ENCODE results near the gene PPM1A.

DNA sequence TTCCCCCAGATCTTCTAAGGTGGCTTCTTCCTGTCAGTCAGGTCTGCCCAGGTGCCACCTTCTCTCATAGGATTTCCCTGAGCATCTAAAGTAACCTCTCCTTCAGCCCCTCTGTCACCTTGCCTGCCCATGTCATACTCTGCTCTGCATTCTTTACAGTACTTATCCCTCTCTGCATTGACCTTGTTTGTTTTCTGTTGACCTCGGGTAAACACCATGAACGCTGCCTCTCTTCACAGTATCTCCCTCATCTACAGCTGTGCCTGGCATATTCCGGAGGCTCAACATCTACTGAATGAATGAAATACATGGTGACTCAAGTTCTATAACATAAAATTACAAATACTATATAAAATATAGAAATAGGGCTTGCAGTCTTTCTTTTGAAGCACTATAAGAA, 10.1 kb upstream of the PPM1A start:
- TF ChIP-seq ZNF605 (CRISPR knock-in tag; IDR thresholded peaks at IDR 0.05) (no peak), ZZZ3 (CRISPR knock-in tag; IDR thresholded peaks at IDR 0.05; ENCODE audit: borderline replicate concordance) (no peak), ZNF777 (CRISPR knock-in tag; IDR thresholded peaks at IDR 0.05) (no peak), NR0B2 (CRISPR knock-in tag; IDR thresholded peaks at IDR 0.05) (no peak), DNMT1 (CRISPR knock-in tag; IDR thresholded peaks at IDR 0.05) (no peak), TCF7 (IDR thresholded peaks at IDR 0.05; ENCODE audit: low read depth) (no peak), ATF1 (CRISPR knock-in tag; IDR thresholded peaks at IDR 0.05) (no peak)
- TF ChIP-seq, protein P1, sequence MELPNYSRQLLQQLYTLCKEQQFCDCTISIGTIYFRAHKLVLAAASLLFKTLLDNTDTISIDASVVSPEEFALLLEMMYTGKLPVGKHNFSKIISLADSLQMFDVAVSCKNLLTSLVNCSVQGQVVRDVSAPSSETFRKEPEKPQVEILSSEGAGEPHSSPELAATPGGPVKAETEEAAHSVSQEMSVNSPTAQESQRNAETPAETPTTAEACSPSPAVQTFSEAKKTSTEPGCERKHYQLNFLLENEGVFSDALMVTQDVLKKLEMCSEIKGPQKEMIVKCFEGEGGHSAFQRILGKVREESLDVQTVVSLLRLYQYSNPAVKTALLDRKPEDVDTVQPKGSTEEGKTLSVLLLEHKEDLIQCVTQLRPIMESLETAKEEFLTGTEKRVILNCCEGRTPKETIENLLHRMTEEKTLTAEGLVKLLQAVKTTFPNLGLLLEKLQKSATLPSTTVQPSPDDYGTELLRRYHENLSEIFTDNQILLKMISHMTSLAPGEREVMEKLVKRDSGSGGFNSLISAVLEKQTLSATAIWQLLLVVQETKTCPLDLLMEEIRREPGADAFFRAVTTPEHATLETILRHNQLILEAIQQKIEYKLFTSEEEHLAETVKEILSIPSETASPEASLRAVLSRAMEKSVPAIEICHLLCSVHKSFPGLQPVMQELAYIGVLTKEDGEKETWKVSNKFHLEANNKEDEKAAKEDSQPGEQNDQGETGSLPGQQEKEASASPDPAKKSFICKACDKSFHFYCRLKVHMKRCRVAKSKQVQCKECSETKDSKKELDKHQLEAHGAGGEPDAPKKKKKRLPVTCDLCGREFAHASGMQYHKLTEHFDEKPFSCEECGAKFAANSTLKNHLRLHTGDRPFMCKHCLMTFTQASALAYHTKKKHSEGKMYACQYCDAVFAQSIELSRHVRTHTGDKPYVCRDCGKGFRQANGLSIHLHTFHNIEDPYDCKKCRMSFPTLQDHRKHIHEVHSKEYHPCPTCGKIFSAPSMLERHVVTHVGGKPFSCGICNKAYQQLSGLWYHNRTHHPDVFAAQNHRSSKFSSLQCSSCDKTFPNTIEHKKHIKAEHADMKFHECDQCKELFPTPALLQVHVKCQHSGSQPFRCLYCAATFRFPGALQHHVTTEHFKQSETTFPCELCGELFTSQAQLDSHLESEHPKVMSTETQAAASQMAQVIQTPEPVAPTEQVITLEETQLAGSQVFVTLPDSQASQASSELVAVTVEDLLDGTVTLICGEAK (IDR thresholded peaks at IDR 0.05) = no peak
- TF ChIP-seq, protein P1 (CRISPR knock-in tag; IDR thresholded peaks at IDR 0.05) = no peak
- TF ChIP-seq, protein P2, sequence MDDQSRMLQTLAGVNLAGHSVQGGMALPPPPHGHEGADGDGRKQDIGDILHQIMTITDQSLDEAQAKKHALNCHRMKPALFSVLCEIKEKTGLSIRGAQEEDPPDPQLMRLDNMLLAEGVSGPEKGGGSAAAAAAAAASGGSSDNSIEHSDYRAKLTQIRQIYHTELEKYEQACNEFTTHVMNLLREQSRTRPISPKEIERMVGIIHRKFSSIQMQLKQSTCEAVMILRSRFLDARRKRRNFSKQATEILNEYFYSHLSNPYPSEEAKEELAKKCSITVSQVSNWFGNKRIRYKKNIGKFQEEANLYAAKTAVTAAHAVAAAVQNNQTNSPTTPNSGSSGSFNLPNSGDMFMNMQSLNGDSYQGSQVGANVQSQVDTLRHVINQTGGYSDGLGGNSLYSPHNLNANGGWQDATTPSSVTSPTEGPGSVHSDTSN (CRISPR knock-in tag; IDR thresholded peaks at IDR 0.05; ENCODE audit: borderline replicate concordance) = no peak
